IPS DF 6.9 (cell line): ENCODE measurements around the gene TIMMDC1.
"Not testable (repeated sequence)": the region's sequence is repeated elsewhere in the genome, so short reads cannot be mapped to it uniquely, and the experiment has no call there.

ENCODE experiments used
- DNase-seq: peaks from one replicate; pipeline ENCODE4 v3.0.0-alpha.2; 2013; ENCODE audit warnings: low read depth, low spot score
- H3K27ac ChIP-seq: one replicate; pipeline ENCODE4 v1.5.1; 2013; ENCODE audit warnings: low read length, control low read depth
- H3K27me3 ChIP-seq: 2 replicates; pipeline ENCODE4 v1.6.1; 2013; ENCODE audit warnings: mild to moderate bottlenecking, low read length; ENCODE audit not compliant: control insufficient read depth, insufficient read depth
- H3K36me3 ChIP-seq: 2 replicates; pipeline ENCODE4 v1.6.1; 2013; ENCODE audit warnings: low read length; ENCODE audit not compliant: control insufficient read depth, insufficient read depth
- H3K4me1 ChIP-seq: 2 replicates; pipeline ENCODE4 v1.6.1; 2013; ENCODE audit warnings: low read length; ENCODE audit not compliant: control insufficient read depth, insufficient read depth
- H3K4me3 ChIP-seq: 2 replicates; pipeline ENCODE4 v1.5.1; 2013; ENCODE audit warnings: mild to moderate bottlenecking, low read length
- H3K9me3 ChIP-seq: 2 replicates; pipeline ENCODE4 v1.6.1; 2013; ENCODE audit warnings: low read length, inconsistent platforms; ENCODE audit not compliant: control insufficient read depth, insufficient read depth
- WGBS: extraction: QIAGEN DNeasy Blood & Tissue Kit; methylation state at CpG from one replicate; pipeline ENCODE4 v1.1.7; 2013; ENCODE audit warnings: mixed read lengths, missing lambda C conversion rate; ENCODE audit not compliant: insufficient read length, insufficient coverage; 5-methylcytosine and 5-hydroxymethylcytosine counted together

Gene TIMMDC1

GRCh38 chr3:119553823-119554415 is 55.6 kb downstream of the TIMMDC1 start:
- Histone ChIP-seq H3K9me3 (no peaks in the 10 kb centered on the region), H3K4me1 (no peaks in the 10 kb centered on the region; the same call in 1 of the 2 replicates), H3K27ac (no peak overlapping the region), H3K27me3 (no peaks in the 10 kb centered on the region), H3K4me3 (no peak overlapping the region), H3K36me3 (no peaks in the 10 kb centered on the region)
- WGBS: no CpG with 5 or more reads among the region's 5 CpGs
- no peak for DNase-seq

DNA sequence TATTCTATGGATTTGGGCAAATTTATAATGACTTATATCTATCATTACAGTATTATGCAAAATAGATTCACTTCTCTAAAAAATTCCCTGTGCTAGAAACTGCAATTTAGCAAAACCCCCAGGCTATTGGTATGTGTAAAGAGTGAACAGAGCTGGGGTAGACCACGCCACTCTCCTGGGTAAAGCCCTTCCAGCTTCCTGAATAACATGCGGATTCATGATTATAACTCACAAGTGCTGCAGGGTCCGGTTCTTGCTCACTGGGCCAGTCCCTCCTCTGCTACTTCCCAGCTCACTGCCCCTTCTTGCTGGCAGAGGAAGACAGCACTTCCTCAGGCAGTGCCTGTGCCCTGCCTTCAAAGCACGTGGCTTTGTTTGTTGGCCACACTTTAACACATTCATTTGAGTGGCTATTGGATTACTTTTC is 57.0 kb downstream of the TIMMDC1 start:
- Histone ChIP-seq H3K9me3 (no peaks in the 10 kb centered on the region), H3K27ac (no peak overlapping the region), H3K27me3 (no peaks in the 10 kb centered on the region), H3K4me1 (no peaks in the 10 kb centered on the region; the same call in 1 of the 2 replicates), H3K4me3 (no peak overlapping the region), H3K36me3 (no peaks in the 10 kb centered on the region)
- no peak for DNase-seq
- WGBS: no CpG with 5 or more reads among the region's 4 CpGs

DNA sequence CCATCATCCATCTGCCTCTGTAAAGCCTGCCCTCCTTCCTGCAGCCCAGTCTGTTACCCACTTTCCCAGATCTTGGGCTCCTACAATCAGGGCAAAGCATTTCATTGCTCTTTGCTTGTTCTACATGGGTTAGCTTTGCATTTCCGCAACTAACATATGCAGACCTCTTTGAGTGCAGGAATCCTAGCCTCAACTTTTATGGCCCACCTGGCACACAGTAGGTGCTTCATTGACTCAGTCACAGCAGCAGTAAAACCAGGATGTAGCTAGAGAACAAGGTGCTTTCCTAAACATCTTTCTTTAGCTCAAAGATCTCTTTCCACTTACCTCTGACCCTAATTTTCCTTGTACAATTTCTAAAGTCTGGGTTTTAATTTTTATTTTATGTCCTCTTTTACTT is 57.6 kb downstream of the TIMMDC1 start:
- Histone ChIP-seq H3K9me3 (no peaks in the 10 kb centered on the region), H3K36me3 (no peaks in the 10 kb centered on the region), H3K4me1 (no peaks in the 10 kb centered on the region; the same call in 1 of the 2 replicates), H3K27me3 (no peaks in the 10 kb centered on the region), H3K27ac (no peak overlapping the region), H3K4me3 (no peak overlapping the region)
- DNase-seq: no peak
- WGBS: no CpG with 5 or more reads among the region's 1 CpG

DNA sequence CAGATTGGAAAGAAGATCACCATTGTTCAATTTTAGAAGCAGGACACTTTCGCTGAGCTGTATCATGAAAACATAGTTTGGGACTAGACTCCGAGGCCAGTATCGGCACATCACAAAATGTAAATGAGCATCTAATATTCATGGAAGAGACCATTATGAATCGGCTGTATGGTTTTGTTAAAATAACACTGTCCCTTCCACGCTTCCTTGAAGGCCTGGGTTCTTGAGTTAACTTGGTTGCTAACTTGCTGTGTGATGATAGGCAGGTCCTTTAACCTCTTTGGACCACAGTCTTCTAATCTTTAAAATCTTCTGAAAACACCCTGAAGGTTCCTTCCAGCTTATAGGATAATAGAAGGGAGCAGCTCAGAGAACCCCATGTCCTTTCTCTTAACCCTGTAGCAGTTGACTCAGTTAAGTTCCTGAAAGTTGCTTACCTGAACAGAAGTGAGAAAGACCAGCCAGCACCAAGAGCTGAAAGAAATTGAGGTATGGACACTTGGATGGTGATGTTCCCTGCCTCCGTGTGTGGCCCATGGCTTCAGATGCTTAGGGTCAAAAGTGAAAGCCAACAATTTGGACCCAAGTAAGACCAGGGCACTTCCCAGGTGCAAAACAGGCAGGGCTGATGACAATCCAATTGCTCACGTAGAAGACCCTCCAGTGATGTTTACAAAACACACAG is 59.0 kb downstream of the TIMMDC1 start:
- Histone ChIP-seq H3K4me3 (no peak overlapping the region), H3K36me3 (no peaks in the 10 kb centered on the region), H3K27me3 (no peaks in the 10 kb centered on the region), H3K9me3 (no peaks in the 10 kb centered on the region), H3K27ac (no peak overlapping the region), H3K4me1 (no peaks in the 10 kb centered on the region; the same call in 1 of the 2 replicates)
- no peak for DNase-seq
- WGBS: no CpG with 5 or more reads among the region's 7 CpGs

DNA sequence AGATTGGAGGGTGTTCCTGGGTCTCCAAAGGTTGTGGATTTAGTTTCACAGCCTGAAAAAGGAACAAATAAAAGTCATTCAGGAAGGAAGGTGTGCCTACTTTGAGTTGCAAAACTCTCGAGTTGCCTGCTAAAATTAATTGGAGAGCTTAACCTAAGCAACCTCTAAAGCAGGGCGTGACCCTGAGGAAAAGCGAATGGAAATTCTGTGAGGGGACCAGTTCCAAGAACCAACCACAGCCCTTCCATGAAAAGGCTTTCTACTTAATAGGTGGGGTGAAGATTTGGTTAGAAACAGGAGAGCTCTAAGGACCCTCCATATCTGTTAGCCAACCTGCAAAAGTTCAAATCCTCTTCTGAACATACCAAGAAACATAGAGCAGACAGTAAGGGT is 59.5 kb downstream of the TIMMDC1 start:
- Histone ChIP-seq H3K4me3 (no peak overlapping the region), H3K27me3 (no peaks in the 10 kb centered on the region), H3K4me1 (no peaks in the 10 kb centered on the region; the same call in 1 of the 2 replicates), H3K9me3 (no peaks in the 10 kb centered on the region), H3K36me3 (no peaks in the 10 kb centered on the region), H3K27ac (no peak overlapping the region)
- DNase-seq: no peak
- WGBS: no CpG with 5 or more reads among the region's 3 CpGs

DNA sequence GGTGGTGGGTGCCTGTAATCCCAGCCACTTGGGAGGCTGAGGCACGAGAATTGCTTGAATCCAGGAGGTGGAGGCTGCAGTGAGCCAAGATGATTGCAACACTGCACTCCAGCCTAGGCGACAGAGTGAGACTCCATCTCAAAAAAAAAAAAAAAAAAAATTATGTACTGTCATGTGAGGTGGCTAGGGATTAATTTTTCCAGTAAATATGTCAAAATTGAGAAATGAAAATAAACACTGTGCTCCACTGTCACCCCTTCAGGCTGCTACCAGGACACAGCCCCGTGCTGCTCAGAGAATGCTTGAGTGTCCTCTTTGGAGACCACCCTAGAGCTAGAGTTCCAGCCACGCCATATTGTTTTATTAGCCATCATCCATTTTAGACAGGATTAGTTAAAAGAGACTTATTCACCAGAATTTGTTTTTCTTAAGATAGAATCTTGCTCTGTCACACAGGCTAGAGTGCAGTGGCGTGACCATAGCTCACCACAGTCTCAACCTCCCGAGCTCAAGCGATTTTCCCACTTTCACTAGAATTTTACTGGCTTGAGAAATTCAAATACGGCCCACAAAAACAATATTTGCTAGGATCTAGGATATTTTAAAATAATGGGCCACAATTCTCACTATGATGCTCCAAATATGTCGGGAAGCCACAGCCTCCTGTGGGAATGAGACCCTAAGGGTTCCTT is 60.4 kb downstream of the TIMMDC1 start:
- H3K27ac ChIP-seq: no peak overlapping the region
- H3K4me3 ChIP-seq: no peak overlapping the region
- no peaks in the 10 kb centered on the region for H3K27me3 ChIP-seq
- DNase-seq: no peak
- no CpG with 5 or more reads among the region's 9 CpGs for WGBS
- H3K4me1 ChIP-seq: no peaks in the 10 kb centered on the region
- no peaks in the 10 kb centered on the region for H3K36me3 ChIP-seq
- no peaks in the 10 kb centered on the region for H3K9me3 ChIP-seq

DNA sequence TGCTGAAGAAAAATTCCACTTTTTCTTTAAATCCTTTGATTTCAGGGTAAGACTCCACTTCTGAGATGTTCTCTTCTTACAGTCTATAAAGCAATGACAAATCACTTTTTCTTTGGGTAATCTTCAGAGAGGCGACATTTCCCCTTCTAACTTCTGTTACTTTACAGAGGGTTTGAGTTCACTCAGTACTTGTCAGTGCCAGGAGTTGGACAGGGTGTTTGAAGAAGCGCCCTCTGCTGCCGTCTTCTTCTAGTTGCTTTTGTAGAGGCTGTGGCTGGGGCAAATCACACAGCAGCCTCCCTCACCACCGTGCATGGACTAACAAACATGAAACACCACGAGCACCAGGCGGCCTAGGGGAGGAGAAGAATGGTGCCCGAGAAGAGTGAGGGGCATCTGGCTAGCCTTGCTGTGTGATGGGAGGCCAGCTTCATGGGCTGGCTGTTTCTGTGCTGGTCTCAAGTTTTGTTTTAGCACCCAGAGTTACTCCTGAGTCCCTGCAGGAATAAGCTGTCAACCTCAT is 61.2 kb downstream of the TIMMDC1 start, which contains the start of gene CD80:
TSS of gene CD80 (minus strand) at position 174 of the 523 bp plus-strand sequence. CDS start 1,886 bp downstream, outside the sequence.
- Histone ChIP-seq H3K27ac (no peak within 1 kb of the TSS), H3K4me1 (no peaks in the 10 kb centered on the region), H3K27me3 (no peaks in the 10 kb centered on the region), H3K36me3 (no peaks in the 10 kb centered on the region), H3K9me3 (no peaks in the 10 kb centered on the region), H3K4me3 (no peak within 1 kb of the TSS)
- peak; percentile 43 for DNase-seq
- no CpG with 5 or more reads among the region's 7 CpGs for WGBS

DNA sequence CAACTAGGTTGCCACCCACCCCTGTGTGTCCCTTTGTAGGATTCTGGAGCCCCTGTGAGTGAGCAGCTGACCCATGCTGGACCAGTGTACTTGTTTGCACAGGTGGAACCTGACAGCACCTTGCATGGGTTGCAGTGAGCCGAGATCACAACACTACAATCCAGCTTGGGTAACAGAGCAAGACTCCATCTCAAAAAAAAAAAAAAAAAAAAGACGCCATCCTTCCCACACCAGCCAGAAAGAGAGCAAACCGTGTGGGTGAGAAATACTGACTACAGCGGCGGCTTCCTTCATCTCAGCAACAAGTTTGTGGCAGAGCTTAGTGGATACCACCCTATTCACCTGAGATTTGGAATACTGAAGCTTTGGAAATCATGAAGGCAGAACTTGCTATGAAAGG is 61.8 kb downstream of the TIMMDC1 start:
- Histone ChIP-seq H3K4me3 (no peak overlapping the region), H3K9me3 (no peaks in the 10 kb centered on the region), H3K27me3 (no peaks in the 10 kb centered on the region), H3K36me3 (no peaks in the 10 kb centered on the region), H3K27ac (no peak overlapping the region), H3K4me1 (no peaks in the 10 kb centered on the region)
- no peak for DNase-seq
- WGBS: no CpG with 5 or more reads among the region's 5 CpGs

- Histone ChIP-seq H3K4me1 (no peaks in the 10 kb centered on the region), H3K27me3 (no peaks in the 10 kb centered on the region), H3K4me3 (no peak overlapping the region), H3K9me3 (no peaks in the 10 kb centered on the region), H3K36me3 (no peaks in the 10 kb centered on the region), H3K27ac (no peak overlapping the region)
- no peak for DNase-seq
- WGBS: no CpG with 5 or more reads among the region's 6 CpGs
Measured at GRCh38 chr3:119562307-119562961, 64.1 kb downstream of the TIMMDC1 start.

GRCh38 chr3:119563334-119563733 is 65.0 kb downstream of the TIMMDC1 start:
- H3K9me3 ChIP-seq, DNase-seq, H3K27ac ChIP-seq, H3K36me3 ChIP-seq, H3K4me1 ChIP-seq, H3K27me3 ChIP-seq, H3K4me3 ChIP-seq: not testable (repeated sequence)
- WGBS: no CpG with 5 or more reads among the region's 2 CpGs
